GM23338 (cell line): ENCODE data around the gene PVALEF.

ENCODE experiments used
- STAT1 ChIP-seq: IDR thresholded peaks from one replicate; pipeline ENCODE4 v1.6.1; 2016; ENCODE audit warnings: antibody characterized with exemption; ENCODE audit not compliant: unreplicated experiment
- TF ChIP-seq, protein P1 (sequence below), 2 experiments: fragments of 200-600 bp in 1 of 2; sonication (generic) in 1 of 2; conservative IDR thresholded peaks; 2 replicates each; pipeline versions ENCODE4 v1.5.1 to v1.6.1; 2016 to 2017; ENCODE audit warnings: antibody characterized with exemption in 2 of 2, low read depth in 2 of 2, mild to moderate bottlenecking in 2 of 2, moderate library complexity in 1 of 2

- TF ChIP-seq STAT1 = no peak
- TF ChIP-seq, protein P1, sequence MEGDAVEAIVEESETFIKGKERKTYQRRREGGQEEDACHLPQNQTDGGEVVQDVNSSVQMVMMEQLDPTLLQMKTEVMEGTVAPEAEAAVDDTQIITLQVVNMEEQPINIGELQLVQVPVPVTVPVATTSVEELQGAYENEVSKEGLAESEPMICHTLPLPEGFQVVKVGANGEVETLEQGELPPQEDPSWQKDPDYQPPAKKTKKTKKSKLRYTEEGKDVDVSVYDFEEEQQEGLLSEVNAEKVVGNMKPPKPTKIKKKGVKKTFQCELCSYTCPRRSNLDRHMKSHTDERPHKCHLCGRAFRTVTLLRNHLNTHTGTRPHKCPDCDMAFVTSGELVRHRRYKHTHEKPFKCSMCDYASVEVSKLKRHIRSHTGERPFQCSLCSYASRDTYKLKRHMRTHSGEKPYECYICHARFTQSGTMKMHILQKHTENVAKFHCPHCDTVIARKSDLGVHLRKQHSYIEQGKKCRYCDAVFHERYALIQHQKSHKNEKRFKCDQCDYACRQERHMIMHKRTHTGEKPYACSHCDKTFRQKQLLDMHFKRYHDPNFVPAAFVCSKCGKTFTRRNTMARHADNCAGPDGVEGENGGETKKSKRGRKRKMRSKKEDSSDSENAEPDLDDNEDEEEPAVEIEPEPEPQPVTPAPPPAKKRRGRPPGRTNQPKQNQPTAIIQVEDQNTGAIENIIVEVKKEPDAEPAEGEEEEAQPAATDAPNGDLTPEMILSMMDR (conservative IDR thresholded peaks at IDR 0.05; ENCODE audit: low read depth in 2 of 2) = no peak
These were observed 37.0 kb upstream of the PVALEF start for GRCh38 chr17:81128338-81128737.
